Fibroblast of the aortic adventitia (primary cell): ENCODE measurements around the gene PNRC2. TPM values are rescaled to one million over a fixed set of nuclear protein-coding genes. Genes with fewer than 3 reads are reported as not detected.

ENCODE experiments used
- DNase-seq: peaks from one replicate; pipeline ENCODE4 v3.0.0-alpha.2; 2010; ENCODE audit warnings: low read depth
- H3K4me3 ChIP-seq: 2 replicates; pipeline ENCODE4 v1.5.1; 2011; ENCODE audit warnings: low read depth, mild to moderate bottlenecking, control low read depth, low read length, moderate library complexity
- total RNA-seq: library from RNA; depleted of rRNA; stranded (reverse); fragments of >200 nt; gene quantifications from 2 replicates; pipeline ENCODE4 v1.2.3, GENCODE V29; 2012; ENCODE audit warnings: low replicate concordance
- TF ChIP-seq, protein P1 (sequence below): IDR thresholded peaks from 2 replicates; pipeline ENCODE4 v1.5.1; 2011; ENCODE audit warnings: mild to moderate bottlenecking, low read length, control low read depth, inconsistent platforms; ENCODE audit not compliant: insufficient read depth

PNRC2 gene, protein sequence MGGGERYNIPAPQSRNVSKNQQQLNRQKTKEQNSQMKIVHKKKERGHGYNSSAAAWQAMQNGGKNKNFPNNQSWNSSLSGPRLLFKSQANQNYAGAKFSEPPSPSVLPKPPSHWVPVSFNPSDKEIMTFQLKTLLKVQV
- total RNA-seq: 133 and 134 TPM in 2 replicates

DNA sequence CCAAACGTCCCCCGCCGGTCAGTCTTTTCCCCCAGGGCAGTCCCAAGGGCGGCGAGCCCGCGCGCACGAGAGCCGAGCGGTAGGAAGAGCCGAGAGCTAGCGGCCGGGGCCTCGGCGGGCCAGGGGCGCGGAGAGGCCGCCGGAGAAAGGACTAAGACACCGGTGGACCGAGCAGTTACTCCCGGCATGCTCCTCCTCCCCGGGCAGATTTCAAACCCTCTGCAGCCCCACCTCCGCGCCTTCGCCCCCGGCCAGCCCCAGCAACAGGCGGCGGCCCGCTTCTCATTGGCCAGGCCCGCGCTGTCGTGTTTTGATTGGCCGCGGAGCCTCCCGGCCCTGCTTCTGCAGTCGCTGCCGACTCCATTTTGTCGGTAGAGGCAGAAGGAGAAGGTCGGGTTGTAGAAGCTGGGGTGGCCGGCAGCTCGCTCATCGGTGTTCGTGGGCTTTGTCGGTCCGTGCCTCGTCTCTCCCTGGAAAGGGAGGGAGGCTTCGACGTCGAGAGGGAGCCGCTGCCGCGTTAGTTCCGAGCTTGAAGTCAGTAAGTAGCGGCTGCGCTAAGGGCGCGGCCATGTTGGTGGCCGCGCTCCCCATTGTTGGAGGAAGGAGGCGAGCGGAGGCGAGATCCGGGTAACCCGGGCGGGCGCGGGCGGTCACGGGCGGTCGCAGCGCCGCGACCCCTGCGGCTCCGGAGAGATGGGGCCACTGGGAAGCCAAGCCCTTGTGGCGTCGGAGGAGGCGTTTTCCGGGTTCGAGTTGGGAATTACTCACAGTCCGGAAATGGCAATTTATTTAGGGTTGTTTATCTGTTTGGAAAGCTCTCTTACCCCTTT lies at the start of gene PNRC2:
TSS of gene PNRC2 (plus strand) at position 368 of the 830 bp plus-strand sequence. CDS start 1,630 bp downstream, outside the sequence.
- TF ChIP-seq, protein P1, sequence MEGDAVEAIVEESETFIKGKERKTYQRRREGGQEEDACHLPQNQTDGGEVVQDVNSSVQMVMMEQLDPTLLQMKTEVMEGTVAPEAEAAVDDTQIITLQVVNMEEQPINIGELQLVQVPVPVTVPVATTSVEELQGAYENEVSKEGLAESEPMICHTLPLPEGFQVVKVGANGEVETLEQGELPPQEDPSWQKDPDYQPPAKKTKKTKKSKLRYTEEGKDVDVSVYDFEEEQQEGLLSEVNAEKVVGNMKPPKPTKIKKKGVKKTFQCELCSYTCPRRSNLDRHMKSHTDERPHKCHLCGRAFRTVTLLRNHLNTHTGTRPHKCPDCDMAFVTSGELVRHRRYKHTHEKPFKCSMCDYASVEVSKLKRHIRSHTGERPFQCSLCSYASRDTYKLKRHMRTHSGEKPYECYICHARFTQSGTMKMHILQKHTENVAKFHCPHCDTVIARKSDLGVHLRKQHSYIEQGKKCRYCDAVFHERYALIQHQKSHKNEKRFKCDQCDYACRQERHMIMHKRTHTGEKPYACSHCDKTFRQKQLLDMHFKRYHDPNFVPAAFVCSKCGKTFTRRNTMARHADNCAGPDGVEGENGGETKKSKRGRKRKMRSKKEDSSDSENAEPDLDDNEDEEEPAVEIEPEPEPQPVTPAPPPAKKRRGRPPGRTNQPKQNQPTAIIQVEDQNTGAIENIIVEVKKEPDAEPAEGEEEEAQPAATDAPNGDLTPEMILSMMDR: no peak
- DNase-seq: peak; percentile 92
- peak within 1 kb of the TSS; percentile 85 for H3K4me3 ChIP-seq

GRCh38 chr1:23910144-23910543 lies 49.5 kb upstream of the PNRC2 start:
- DNase-seq: no peak
- TF ChIP-seq, protein P1: no peak
- H3K4me3 ChIP-seq: no peak overlapping the region

DNA sequence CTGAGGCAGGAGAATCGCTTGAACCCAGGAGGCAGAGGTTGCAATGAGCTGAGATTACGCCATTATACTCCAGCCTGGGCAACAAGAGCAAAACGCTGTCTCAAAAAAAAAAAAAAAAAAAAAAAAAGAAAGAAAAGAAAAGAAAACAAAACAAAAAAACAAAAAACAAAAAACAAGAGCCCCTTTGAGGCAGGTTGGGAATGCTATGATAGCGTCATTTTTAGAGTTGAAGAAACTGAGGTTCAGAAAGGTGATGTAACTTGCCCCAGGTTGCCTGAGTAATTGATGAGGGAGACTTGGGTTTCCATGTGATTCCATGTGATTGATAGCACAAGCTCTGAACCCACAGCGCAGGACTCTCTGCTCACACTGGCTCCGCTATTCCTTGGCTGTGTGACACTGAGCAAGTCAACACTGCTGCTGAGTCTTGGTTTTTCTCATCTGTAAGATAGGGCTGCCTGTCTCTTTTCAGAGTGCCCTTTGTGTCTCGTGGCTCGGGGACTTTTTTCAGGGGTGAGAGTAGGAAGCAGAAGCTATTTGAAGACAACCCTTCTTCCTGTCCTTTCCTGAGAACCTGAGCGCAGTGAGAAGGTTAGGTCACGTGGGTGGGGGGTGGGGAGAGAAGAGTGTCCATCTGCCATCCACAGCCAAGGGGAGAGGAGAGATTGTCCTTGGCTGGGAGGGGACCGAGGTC lies 48.9 kb upstream of the PNRC2 start:
- TF ChIP-seq, protein P1: no peak
- DNase-seq: no peak
- H3K4me3 ChIP-seq: no peak overlapping the region

GRCh38 chr1:23911921-23912320 lies 47.7 kb upstream of the PNRC2 start:
- no peak for DNase-seq
- H3K4me3 ChIP-seq: no peak overlapping the region
- TF ChIP-seq, protein P1: no peak

- H3K4me3 ChIP-seq: no peak within 1 kb of the TSS
These were observed 46.3 kb upstream of the PNRC2 start, which contains the start of gene CNR2 for GRCh38 chr1:23913212-23913880. Gene CNR2, minus strand, starts transcription at chr1:23913362. Its CDS starts 37,745 bp downstream, at chr1:23875617.

DNA sequence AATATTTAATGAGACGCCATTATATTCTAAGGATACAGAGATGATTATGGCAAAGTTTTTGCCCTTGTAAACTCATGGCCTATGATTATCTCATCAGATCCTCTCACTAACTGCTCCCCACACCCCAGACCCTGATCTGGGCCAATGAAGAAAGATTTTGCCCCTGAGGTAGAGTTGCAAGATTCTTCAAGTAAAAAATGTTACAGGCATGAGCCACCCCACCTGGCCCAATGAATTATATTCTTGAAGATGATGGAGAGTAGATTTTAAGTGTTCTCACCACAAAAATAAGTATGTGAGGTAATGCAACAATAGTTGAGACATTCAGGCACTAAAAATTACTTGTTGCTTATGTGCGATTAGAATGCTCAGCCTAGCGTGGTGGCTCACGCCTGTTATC lies 44.7 kb upstream of the PNRC2 start:
- no peak overlapping the region for H3K4me3 ChIP-seq
- TF ChIP-seq, protein P1: no peak
- no peak for DNase-seq

More at GRCh38 chr1:23913212-23913880, 46.3 kb upstream of the PNRC2 start, which contains the start of gene CNR2:
- TF ChIP-seq, protein P1: no peak
- DNase-seq: no peak
